ENCODE data around the gene GPD2. TPM values are rescaled to one million over a fixed set of nuclear protein-coding genes. Genes with fewer than 3 reads are reported as not detected.

The GPD2 gene
- total RNA-seq, 4 donors from 2014 or later = 78.0 to 127 (median 105) TPM

DNA sequence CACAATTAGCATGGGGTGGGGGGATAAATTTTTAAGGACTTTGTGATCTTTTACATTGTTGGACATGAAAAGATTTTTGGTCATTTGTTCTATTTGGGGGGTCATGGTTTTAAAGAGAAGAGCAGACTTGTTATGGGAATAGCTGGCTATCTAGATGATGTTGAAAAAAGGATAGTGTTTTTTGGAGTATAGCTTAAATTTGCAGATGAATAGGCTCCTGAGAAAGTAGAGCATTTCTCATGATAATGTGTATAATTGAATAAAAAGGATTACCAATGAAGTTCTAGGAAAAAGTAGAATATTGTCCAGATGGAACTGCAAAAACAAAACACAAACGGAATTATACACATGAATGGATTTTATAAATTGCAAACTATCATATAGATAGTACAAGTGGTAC lies 186.3 kb downstream of the GPD2 start:
- Histone ChIP-seq H3K4me3 (replicated peaks in 1 of 3) (no peak overlapping the region), H3K36me3 (no peaks in the 10 kb centered on the region), H3K27ac (no peak overlapping the region), H3K4me1 (no peaks in the 10 kb centered on the region), H3K27me3 (no peaks in the 10 kb centered on the region), H3K9me3 (no peaks in the 10 kb centered on the region)
- intact Hi-C loops (cut with DNase I) = no loop called here
- WGBS, 2 donors = 76 to 82% methylated on average over 1 of the region's 1 CpG
- no peak for DNase-seq
- TF ChIP-seq, protein P1, sequence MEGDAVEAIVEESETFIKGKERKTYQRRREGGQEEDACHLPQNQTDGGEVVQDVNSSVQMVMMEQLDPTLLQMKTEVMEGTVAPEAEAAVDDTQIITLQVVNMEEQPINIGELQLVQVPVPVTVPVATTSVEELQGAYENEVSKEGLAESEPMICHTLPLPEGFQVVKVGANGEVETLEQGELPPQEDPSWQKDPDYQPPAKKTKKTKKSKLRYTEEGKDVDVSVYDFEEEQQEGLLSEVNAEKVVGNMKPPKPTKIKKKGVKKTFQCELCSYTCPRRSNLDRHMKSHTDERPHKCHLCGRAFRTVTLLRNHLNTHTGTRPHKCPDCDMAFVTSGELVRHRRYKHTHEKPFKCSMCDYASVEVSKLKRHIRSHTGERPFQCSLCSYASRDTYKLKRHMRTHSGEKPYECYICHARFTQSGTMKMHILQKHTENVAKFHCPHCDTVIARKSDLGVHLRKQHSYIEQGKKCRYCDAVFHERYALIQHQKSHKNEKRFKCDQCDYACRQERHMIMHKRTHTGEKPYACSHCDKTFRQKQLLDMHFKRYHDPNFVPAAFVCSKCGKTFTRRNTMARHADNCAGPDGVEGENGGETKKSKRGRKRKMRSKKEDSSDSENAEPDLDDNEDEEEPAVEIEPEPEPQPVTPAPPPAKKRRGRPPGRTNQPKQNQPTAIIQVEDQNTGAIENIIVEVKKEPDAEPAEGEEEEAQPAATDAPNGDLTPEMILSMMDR (IDR thresholded peaks at IDR 0.05) = no peak
- no peak for TF ChIP-seq POLR2A (IDR thresholded peaks at IDR 0.05)

DNA sequence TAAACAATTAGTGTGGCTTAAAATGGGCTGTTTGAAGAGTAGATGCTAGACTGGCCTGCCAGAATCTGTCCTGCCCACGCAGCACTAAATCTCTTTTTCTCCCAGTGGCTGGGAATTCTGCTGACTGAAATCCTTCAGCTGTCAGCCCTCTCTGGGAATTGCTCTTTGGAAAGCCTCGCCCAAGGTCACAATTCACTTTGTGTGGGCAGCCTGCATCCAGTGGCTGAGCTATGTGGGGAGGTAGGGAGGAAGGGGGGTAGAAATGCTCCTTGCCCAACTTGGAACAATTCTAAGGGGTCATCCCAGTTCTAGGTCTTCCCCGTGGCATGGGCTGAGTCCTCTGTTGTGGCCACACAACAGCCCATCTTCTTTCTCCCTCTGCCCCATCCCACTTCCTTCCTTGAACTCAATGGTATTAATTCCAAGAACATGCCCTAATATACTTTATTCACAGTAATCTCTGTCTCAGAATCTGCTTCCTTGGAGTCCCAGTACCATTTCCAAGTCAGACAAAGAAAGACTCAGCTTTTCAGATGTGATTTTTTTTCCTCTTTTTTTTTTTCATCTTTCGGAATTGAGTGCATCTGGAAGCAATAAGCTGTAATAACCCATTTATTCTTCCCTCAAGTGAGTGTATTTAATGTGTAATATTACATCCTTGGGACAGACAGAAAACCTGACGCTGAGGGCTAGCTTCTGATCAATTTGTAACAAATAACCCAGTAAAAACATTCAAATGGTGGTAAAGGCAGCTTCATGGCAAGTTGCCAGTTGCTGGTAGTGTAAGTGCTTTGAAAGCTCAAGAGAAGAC lies 189.4 kb downstream of the GPD2 start:
- Histone ChIP-seq H3K9me3 (no peaks in the 10 kb centered on the region), H3K27me3 (no peaks in the 10 kb centered on the region), H3K4me1 (no peaks in the 10 kb centered on the region), H3K36me3 (no peaks in the 10 kb centered on the region), H3K27ac (no peak overlapping the region), H3K4me3 (replicated peaks in 1 of 3) (no peak overlapping the region)
- DNase-seq = no peak
- WGBS, 2 donors = 64 to 73% methylated on average over 5 of the region's 5 CpGs
- TF ChIP-seq POLR2A (IDR thresholded peaks at IDR 0.05) = no peak
- TF ChIP-seq, protein P1 (IDR thresholded peaks at IDR 0.05) = no peak
- intact Hi-C loops (cut with DNase I) = no loop called here

DNA sequence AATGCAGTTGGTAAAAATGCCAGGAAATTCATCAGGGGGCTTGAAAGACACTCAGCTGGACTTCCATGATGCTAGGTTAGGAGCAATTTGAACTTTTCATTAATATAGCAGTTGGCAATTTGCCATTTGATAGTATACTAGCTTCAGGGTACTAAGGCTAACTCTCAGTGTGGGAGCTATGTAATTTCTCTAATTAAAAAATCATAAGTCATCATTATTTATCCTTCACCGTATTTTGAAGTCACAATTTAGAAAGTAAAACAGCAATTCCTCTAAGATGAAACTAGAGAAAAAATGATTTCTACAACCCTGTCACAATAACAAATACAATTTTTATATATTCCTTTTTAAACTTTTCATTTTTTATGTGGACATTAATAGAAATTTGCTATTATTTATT lies 190.8 kb downstream of the GPD2 start:
- WGBS, 2 donors = 82 to 94% methylated on average over 1 of the region's 1 CpG
- Histone ChIP-seq H3K4me3 (replicated peaks in 1 of 3) (no peak overlapping the region), H3K27me3 (no peaks in the 10 kb centered on the region), H3K9me3 (no peaks in the 10 kb centered on the region), H3K27ac (no peak overlapping the region), H3K4me1 (no peaks in the 10 kb centered on the region), H3K36me3 (no peaks in the 10 kb centered on the region)
- DNase-seq = no peak
- no peak for TF ChIP-seq POLR2A (IDR thresholded peaks at IDR 0.05)
- TF ChIP-seq, protein P1 (IDR thresholded peaks at IDR 0.05) = no peak
- intact Hi-C loops (cut with DNase I) = no loop called here

DNA sequence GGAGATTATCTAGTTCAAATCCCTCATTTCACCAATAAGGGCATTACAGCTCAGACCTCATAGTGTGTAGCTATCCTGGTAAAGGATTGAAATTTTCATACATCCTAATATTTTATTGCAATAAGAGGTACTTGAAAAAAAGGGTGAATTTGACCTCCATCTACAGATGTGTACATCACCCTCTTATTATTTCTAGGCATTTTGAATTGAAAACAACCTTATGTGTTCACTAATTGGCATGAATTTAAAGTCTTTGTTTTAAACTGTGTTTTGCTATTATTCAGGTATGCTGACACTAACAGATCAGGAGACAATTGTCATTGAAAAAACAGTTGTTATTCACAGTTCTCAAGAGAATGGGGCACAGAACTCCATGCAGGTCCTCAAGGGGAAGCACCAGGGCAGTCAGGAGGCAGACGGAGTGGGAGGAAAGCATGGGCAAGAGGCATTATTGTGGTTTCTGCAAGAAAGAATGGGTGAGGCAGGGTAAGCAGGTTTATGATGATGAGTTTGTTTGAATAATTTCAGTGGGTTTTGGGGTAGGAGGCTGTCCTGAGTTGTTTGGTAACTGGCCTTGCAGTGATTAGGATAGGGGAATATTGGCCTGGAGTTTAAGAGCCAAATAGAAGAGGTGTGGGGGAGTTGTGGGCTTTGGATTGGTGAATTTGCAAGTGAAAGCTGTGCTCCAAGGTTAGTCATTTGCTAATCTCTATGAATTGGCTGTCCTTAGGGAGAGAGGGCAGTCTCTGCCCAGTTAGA lies 194.6 kb downstream of the GPD2 start:
- TF ChIP-seq, protein P1 (IDR thresholded peaks at IDR 0.05) = no peak
- TF ChIP-seq POLR2A (IDR thresholded peaks at IDR 0.05) = no peak
- H3K4me1 ChIP-seq = no peaks in the 10 kb centered on the region
- H3K4me3 ChIP-seq (replicated peaks in 1 of 3) = no peak overlapping the region
- no peaks in the 10 kb centered on the region for H3K36me3 ChIP-seq
- H3K27ac ChIP-seq = no peak overlapping the region
- intact Hi-C loops (cut with DNase I) = no loop called here
- DNase-seq = no peak
- H3K27me3 ChIP-seq = no peaks in the 10 kb centered on the region
- WGBS, 2 donors = 68 to 77% methylated on average over 1 of the region's 1 CpG
- H3K9me3 ChIP-seq = no peaks in the 10 kb centered on the region

DNA sequence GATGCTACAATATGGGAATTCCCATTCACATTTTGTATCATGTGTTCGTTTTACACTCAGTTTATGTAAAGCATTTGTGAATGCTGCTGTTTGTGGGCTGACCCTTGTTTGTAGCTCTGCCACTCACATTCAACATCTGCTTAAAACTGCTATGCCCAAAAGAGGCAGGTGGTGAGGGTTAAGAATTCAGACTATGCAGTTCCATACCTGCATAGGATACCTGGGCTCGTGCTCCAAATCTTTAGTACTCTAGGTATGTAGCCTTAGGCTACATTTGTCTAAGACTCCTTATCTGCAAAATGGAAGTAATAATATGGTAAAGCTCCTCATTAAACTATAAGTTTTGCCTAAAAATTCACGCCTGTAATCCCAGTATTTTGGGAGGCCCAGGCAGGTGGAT lies 199.5 kb downstream of the GPD2 start:
- TF ChIP-seq, protein P1 (IDR thresholded peaks at IDR 0.05) = no peak
- TF ChIP-seq POLR2A (IDR thresholded peaks at IDR 0.05) = no peak
- Histone ChIP-seq H3K27me3 (no peaks in the 10 kb centered on the region), H3K4me3 (replicated peaks in 1 of 3) (no peak overlapping the region), H3K9me3 (no peaks in the 10 kb centered on the region), H3K36me3 (no peaks in the 10 kb centered on the region), H3K4me1 (no peaks in the 10 kb centered on the region), H3K27ac (no peak overlapping the region)
- DNase-seq = no peak
- 87 to 94% methylated on average over 3 of the region's 3 CpGs for WGBS, 2 donors
- intact Hi-C loops (cut with DNase I) = no loop called here
